GM19324 (cell line): ENCODE data around the gene ARHGAP18.
A peak's percentile ranks its signal among the peaks of the same experiment; 100 is the strongest.

Experiments used
- ATAC-seq: cut with Tn5 transposase; IDR thresholded peaks from one replicate; pipeline ENCODE4 v1.9.1; 2021; ENCODE audit warnings: mild to moderate bottlenecking, moderate library complexity; ENCODE audit not compliant: unreplicated experiment, low FRiP score

ARHGAP18 gene

GRCh38 chr6:129671442-129672340 lies 38.3 kb downstream of the ARHGAP18 start:
- ATAC-seq = peak; percentile 75

- no peak for ATAC-seq
Measured at GRCh38 chr6:129670634-129671033, 39.3 kb downstream of the ARHGAP18 start.

- ATAC-seq = no peak
Measured at GRCh38 chr6:129667621-129668020, 42.4 kb downstream of the ARHGAP18 start.

- ATAC-seq = no peak
Measured at GRCh38 chr6:129667034-129667433, 42.9 kb downstream of the ARHGAP18 start.

GRCh38 chr6:129665555-129665954 lies 44.4 kb downstream of the ARHGAP18 start:
- ATAC-seq = no peak

- ATAC-seq = no peak
Measured at GRCh38 chr6:129663531-129663930, 46.4 kb downstream of the ARHGAP18 start.

- no peak for ATAC-seq
Measured at GRCh38 chr6:129662980-129663431, 47.0 kb downstream of the ARHGAP18 start.

- ATAC-seq = peak; percentile 84
Measured at GRCh38 chr6:129662406-129662766, 47.6 kb downstream of the ARHGAP18 start.

GRCh38 chr6:129661536-129662405 lies 48.2 kb downstream of the ARHGAP18 start:
- peak; percentile 46 for ATAC-seq

GRCh38 chr6:129660346-129660676 lies 49.7 kb downstream of the ARHGAP18 start:
- no peak for ATAC-seq

GRCh38 chr6:129659590-129660345 lies 50.2 kb downstream of the ARHGAP18 start:
- no peak for ATAC-seq

- ATAC-seq = no peak
Measured at GRCh38 chr6:129659167-129659566, 50.8 kb downstream of the ARHGAP18 start.

GRCh38 chr6:129657483-129657882 lies 52.5 kb downstream of the ARHGAP18 start:
- ATAC-seq = no peak

- no peak for ATAC-seq
Measured at GRCh38 chr6:129655334-129655733, 54.6 kb downstream of the ARHGAP18 start.

- ATAC-seq = no peak
Measured at GRCh38 chr6:129653746-129654145, 56.2 kb downstream of the ARHGAP18 start.

- no peak for ATAC-seq
Measured at GRCh38 chr6:129653229-129653628, 56.7 kb downstream of the ARHGAP18 start.

GRCh38 chr6:129651291-129651691 lies 58.7 kb downstream of the ARHGAP18 start:
- no peak for ATAC-seq

GRCh38 chr6:129648819-129649491 lies 61.0 kb downstream of the ARHGAP18 start:
- ATAC-seq = no peak

- peak; percentile 28 for ATAC-seq
Measured at GRCh38 chr6:129647044-129647443, 62.9 kb downstream of the ARHGAP18 start.

- ATAC-seq = peak; percentile 76
Measured at GRCh38 chr6:129646642-129647041, 63.3 kb downstream of the ARHGAP18 start.
